ENCODE results near the gene NFIC.

Gene NFIC

GRCh38 chr19:3474010-3474409 is 107.6 kb downstream of the NFIC start:
- DNase-seq: no peak

- DNase-seq: no peak
Measured at GRCh38 chr19:3474614-3475013, 108.2 kb downstream of the NFIC start.

GRCh38 chr19:3475449-3475848 is 109.1 kb downstream of the NFIC start:
- DNase-seq: no peak

- no peak for DNase-seq
Measured at GRCh38 chr19:3476830-3477229, 110.4 kb downstream of the NFIC start.

- no peak for DNase-seq
Measured at GRCh38 chr19:3477506-3477905, 111.1 kb downstream of the NFIC start.

- no peak for DNase-seq
Measured at GRCh38 chr19:3477951-3478350, 111.6 kb downstream of the NFIC start.

- DNase-seq: no peak
Measured at GRCh38 chr19:3478409-3479176, 112.2 kb downstream of the NFIC start.

- peak; percentile 37 for DNase-seq
Measured at GRCh38 chr19:3479177-3479833, 112.9 kb downstream of the NFIC start.

GRCh38 chr19:3479834-3480215 is 113.4 kb downstream of the NFIC start:
- no peak for DNase-seq

GRCh38 chr19:3480383-3481091 is 114.2 kb downstream of the NFIC start, which contains the start of gene SMIM24:
Gene SMIM24, minus strand, starts transcription at chr19:3480525. Its CDS starts 62 bp downstream, at chr19:3480463.
- DNase-seq: no peak

- DNase-seq: no peak
Measured at GRCh38 chr19:3481241-3482090, 115.1 kb downstream of the NFIC start.

GRCh38 chr19:3482507-3483225 is 116.3 kb downstream of the NFIC start:
- no peak for DNase-seq

- no peak for DNase-seq
Measured at GRCh38 chr19:3483226-3483628, 116.8 kb downstream of the NFIC start, which contains the start of gene SMIM44. Gene SMIM44, minus strand, starts transcription at chr19:3483441. Its CDS starts 38 bp downstream, at chr19:3483403.

GRCh38 chr19:3491396-3492119 is 125.2 kb downstream of the NFIC start:
- DNase-seq: no peak

- no peak for DNase-seq
Measured at GRCh38 chr19:3492131-3492839, 125.9 kb downstream of the NFIC start.

GRCh38 chr19:3492919-3493318 is 126.5 kb downstream of the NFIC start:
- DNase-seq: no peak

- no peak for DNase-seq
Measured at GRCh38 chr19:3493651-3494050, 127.3 kb downstream of the NFIC start.

GRCh38 chr19:3494051-3494450 is 127.7 kb downstream of the NFIC start:
- DNase-seq: peak; percentile 28

- DNase-seq: peak; percentile 62
Measured at GRCh38 chr19:3494559-3494958, 128.2 kb downstream of the NFIC start.

All from activated naive CD4-positive, alpha-beta T cell treated with Interleukin-2 at 50 U/mL for 16 hours (primary cell).